ENCODE data around the gene TMA7B.

Gene TMA7B

GRCh38 chr22:39959640-39960447 is at the start of gene TMA7B:
Gene TMA7B (plus strand): TSS chr22:39960397. CDS start chr22:39964375, 3,978 bp downstream.
- DNase-seq = no peak

- no peak for DNase-seq
Observed at GRCh38 chr22:39910876-39911613, 49.2 kb upstream of the TMA7B start.

- no peak for DNase-seq
Observed at GRCh38 chr22:39913321-39913720, 46.9 kb upstream of the TMA7B start.

GRCh38 chr22:39913886-39914285 is 46.3 kb upstream of the TMA7B start:
- no peak for DNase-seq

- no peak for DNase-seq
Observed at GRCh38 chr22:39914584-39914983, 45.6 kb upstream of the TMA7B start.

GRCh38 chr22:39915295-39915726 is 44.9 kb upstream of the TMA7B start:
- no peak for DNase-seq

- DNase-seq = no peak
Observed at GRCh38 chr22:39916496-39916895, 43.7 kb upstream of the TMA7B start.

GRCh38 chr22:39917197-39917643 is 43.0 kb upstream of the TMA7B start:
- peak; percentile 62 for DNase-seq

GRCh38 chr22:39917776-39918495 is 42.3 kb upstream of the TMA7B start:
- no peak for DNase-seq

GRCh38 chr22:39920134-39920743 is 40.0 kb upstream of the TMA7B start:
- no peak for DNase-seq

- no peak for DNase-seq
Observed at GRCh38 chr22:39923696-39924095, 36.5 kb upstream of the TMA7B start.

- DNase-seq = no peak
Observed at GRCh38 chr22:39924286-39924685, 35.9 kb upstream of the TMA7B start.

GRCh38 chr22:39925273-39925672 is 34.9 kb upstream of the TMA7B start:
- DNase-seq = no peak

- no peak for DNase-seq
Observed at GRCh38 chr22:39925909-39926679, 34.1 kb upstream of the TMA7B start.

- DNase-seq = no peak
Observed at GRCh38 chr22:39926753-39927152, 33.4 kb upstream of the TMA7B start.

- no peak for DNase-seq
Observed at GRCh38 chr22:39927544-39927943, 32.7 kb upstream of the TMA7B start.

GRCh38 chr22:39928536-39929520 is 31.4 kb upstream of the TMA7B start:
- DNase-seq = peak; percentile 42

- DNase-seq = no peak
Observed at GRCh38 chr22:39931251-39931650, 28.9 kb upstream of the TMA7B start.

GRCh38 chr22:39932166-39932565 is 28.0 kb upstream of the TMA7B start:
- no peak for DNase-seq

GRCh38 chr22:39932918-39933649 is 27.1 kb upstream of the TMA7B start:
- no peak for DNase-seq

Data from NCI-H2029 treated with DMSO at 0.1 percent for 48 hours (cell line).